C4-2B (cell line): Measurements from ENCODE around the gene DENND4B.

Source experiments
- H3K27ac ChIP-seq: fragments of 450-650 bp; 2 replicates; pipeline ENCODE4 v1.5.1; 2017
- ZFX ChIP-seq: fragments of 450-650 bp; IDR thresholded peaks from 2 replicates; pipeline ENCODE4 v1.6.1; 2017
- TF ChIP-seq, protein P1 (sequence below): fragments of 450-650 bp; conservative IDR thresholded peaks from 2 replicates; pipeline ENCODE4 v1.5.1; 2017; ENCODE audit warnings: mild to moderate bottlenecking

DENND4B gene

DNA sequence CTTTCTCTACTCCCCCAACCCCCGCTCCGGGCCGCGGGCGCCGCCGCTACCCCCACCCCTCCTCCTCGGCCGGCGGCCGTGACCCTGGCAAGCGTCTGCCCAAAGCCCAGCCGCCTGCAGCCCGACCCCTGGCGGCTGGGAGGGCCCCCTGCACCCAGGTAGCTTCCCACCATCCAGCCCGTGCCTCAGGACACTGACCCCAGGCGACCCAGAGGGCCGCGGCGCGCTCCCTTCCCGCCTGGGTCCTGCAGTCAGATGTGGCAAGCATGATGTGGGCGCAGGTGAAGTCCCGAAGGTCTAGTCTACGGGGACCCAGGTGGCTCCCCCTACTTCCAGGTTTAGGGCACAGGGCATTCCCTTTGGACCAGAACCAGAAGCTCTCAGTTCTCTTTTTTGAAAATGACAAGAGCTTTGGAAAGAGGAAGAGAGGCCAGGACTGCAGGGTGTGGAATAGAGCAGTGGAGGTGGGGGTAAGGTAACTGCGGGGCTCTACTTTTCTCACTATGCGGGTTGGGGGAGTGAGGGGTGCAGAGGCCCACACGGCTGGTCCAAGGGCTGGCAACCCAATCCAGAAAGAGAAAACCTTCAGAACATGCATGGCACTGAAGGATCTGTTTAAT, at the start of gene DENND4B:
Gene DENND4B (minus strand): TSS at position 97 of the 620 bp plus-strand sequence. CDS start 2,344 bp downstream, outside the sequence.
- 0 out of 2 replicates have a peak, but pooled peaks have one; percentile 26 for TF ChIP-seq ZFX
- TF ChIP-seq, protein P1, sequence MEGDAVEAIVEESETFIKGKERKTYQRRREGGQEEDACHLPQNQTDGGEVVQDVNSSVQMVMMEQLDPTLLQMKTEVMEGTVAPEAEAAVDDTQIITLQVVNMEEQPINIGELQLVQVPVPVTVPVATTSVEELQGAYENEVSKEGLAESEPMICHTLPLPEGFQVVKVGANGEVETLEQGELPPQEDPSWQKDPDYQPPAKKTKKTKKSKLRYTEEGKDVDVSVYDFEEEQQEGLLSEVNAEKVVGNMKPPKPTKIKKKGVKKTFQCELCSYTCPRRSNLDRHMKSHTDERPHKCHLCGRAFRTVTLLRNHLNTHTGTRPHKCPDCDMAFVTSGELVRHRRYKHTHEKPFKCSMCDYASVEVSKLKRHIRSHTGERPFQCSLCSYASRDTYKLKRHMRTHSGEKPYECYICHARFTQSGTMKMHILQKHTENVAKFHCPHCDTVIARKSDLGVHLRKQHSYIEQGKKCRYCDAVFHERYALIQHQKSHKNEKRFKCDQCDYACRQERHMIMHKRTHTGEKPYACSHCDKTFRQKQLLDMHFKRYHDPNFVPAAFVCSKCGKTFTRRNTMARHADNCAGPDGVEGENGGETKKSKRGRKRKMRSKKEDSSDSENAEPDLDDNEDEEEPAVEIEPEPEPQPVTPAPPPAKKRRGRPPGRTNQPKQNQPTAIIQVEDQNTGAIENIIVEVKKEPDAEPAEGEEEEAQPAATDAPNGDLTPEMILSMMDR: peak; percentile 99
- peak within 1 kb of the TSS; percentile 94 for H3K27ac ChIP-seq

DNA sequence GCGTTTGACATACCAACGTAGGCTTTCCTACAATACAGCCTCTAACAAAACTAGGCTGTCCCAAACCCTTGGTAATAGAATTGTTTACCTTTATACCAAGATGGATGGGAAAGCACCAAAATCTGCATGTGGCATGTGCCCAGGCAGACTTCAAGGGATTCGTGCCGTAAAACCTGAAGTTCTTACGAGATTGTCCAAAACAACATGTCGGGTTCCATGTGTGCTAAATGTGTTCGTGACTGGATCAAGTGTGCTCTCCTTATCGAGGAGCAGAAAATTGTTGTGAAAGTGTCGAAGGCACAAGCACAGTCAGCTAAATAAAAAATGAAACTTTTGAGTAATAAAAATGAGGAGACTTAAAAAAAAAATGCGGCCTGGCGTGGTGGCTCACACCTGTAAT, 49.1 kb upstream of the DENND4B start:
- TF ChIP-seq, protein P1: no peak
- no peak for TF ChIP-seq ZFX
- 0 out of 2 replicates have a peak overlapping the region, but pooled peaks have one; percentile 8 for H3K27ac ChIP-seq

DNA sequence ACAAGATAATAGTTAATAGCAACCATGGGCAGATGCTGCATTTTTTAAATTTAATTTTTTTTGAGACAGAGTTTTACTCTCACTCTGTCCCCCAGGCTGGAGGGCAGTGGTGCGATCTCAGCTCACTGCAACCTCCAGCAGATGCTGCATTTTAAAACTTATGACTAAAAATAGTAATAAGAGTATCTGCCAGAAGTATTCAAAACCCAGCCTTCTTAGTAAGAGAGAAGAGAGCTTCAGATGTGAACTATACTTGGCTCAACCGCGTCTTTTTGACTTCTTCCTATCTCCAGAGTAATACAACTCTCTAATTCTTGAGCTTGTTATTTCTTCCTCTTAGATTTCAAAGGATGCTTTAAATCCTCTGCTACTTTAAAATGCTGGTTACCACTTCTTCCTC, 48.7 kb upstream of the DENND4B start:
- H3K27ac ChIP-seq: no peak overlapping the region
- TF ChIP-seq, protein P1: no peak
- TF ChIP-seq ZFX: no peak

DNA sequence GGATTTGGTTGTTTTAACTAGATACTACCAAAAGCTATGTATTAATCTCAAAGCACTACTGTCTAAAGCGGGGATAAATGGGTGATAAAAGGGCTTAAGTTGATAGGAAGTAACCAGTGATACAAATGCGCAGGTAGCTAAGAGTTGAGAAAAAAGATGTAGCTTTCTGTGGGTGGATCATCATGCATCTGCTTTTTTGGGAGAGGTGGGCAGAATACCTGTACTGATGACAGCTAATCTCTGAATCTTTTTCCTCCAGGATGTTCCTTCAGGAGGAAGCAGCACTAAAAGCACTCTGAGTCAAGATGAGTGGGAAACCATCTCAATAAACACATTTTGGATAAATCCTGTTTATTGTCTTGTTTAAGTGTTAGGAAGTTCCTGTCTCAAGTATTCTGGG, 45.3 kb upstream of the DENND4B start:
- H3K27ac ChIP-seq: no peak overlapping the region
- no peak for TF ChIP-seq ZFX
- TF ChIP-seq, protein P1: no peak

DNA sequence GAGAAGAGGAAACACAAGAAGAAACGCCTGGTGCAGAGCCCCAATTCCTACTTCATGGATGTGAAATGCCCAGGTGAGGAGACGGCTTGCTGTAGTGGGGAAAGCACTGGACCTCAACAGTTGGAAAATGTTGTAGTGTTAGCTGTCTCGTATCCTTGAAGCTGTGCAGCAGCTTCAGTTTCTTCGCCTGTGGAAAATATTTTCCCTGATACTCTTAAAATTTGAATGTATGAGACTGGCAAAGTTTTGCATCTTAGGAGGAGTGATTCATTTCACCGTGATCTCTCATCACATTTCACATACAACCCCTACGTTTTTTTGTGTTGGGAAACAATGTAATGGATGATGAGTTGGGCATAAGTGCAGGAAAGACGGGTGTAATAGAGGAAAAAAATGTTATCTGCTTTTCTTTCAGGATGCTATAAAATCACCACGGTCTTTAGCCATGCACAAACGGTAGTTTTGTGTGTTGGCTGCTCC, 44.7 kb upstream of the DENND4B start:
- H3K27ac ChIP-seq: peak overlapping the region; percentile 94
- TF ChIP-seq ZFX: no peak
- TF ChIP-seq, protein P1: no peak

- peak within 1 kb of the TSS; percentile 94 for H3K27ac ChIP-seq
- TF ChIP-seq, protein P1: no peak
- TF ChIP-seq ZFX: no peak
Observed at GRCh38 chr1:153990468-153991150, 44.1 kb upstream of the DENND4B start, which contains the start of gene RPS27. Gene RPS27 (plus strand): TSS chr1:153990762. CDS start chr1:153990797, 35 bp downstream.

GRCh38 chr1:153987621-153988020, 41.1 kb upstream of the DENND4B start:
- TF ChIP-seq ZFX: no peak
- TF ChIP-seq, protein P1: no peak
- peak overlapping the region; percentile 77; the same call in 1 of the 2 replicates for H3K27ac ChIP-seq
